ENCODE data around the gene HMHB1.

DNA sequence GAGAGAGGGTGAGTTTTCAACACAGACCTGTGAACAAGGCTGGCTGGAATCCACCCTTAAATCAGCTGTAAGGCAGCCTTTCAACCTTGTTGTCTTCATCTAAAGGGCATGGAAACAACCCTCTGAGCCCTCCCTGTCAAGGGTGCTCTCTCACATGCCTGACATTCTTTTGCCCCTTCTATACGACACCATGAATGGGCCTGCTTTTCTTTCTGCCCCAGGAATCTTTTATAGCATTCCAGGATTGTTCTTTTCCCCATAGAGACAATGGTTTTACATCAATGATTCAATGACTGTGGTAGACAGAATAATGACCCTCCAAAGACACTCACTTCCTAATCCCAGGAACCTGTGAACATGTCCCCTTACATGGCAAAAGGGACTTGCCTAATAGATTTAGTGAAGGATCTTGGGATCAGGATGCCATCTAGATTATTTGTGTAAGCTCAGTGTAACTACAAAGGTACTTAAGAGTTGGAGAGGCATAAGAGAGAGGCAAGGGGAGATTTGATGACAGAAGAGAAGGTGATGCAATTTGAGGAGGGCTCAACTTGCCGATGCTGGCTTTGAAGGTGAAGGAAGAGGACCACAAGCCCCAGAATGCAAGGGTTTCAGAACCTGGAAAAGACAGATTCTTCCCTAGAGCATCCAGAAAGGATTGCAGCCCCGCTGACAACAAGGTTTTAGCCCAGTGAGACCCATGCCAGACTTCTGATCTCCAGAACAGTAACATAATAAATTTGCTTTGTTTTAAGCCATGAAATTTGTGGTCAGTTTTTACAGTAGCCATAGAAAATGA lies 29.2 kb upstream of the HMHB1 start:
- TF ChIP-seq EP300 (IDR thresholded peaks at IDR 0.05) (no peak), POLR2A (IDR thresholded peaks at IDR 0.05) (no peak)

All from upper lobe of left lung (tissue), 4 donors.